HepG2 (cell line): ENCODE data around the gene DNAH8. TPM values are rescaled to one million over a fixed set of nuclear protein-coding genes. Genes with fewer than 3 reads are reported as not detected.

Source experiments
- ATAC-seq: fragments of 200-7000 bp; cut with Tn5 transposase; 3 replicates; pipeline ENCODE4 v1.9.1; 2020; ENCODE audit warnings: mild to moderate bottlenecking, moderate library complexity
- BruUV-seq: library from RNA; stranded (reverse); fragments of 400-500 nt; replicated peaks from 2 replicates; lab custom pipeline; 2021; lab: Mats Ljungman, UMichigan
- CTCF ChIA-PET: fragments of 300-600 bp; formaldehyde crosslinking; extraction: SDS; loops from one replicate; lab custom pipeline; 2021; ENCODE audit warnings: low total read pairs, inconsistent platforms, low intra/inter-chr PET ratio; lab: Yijun Ruan, JAX
- POLR2A ChIA-PET: fragments of 350-600 bp; sonication (Branson Sonifier 250); formaldehyde crosslinking; loops from one replicate; lab custom pipeline; 2020; ENCODE audit warnings: antibody characterized with exemption, inconsistent platforms; lab: Yijun Ruan, JAX
- DNase-seq: peaks from one replicate; pipeline ENCODE4 v3.0.0-alpha.2; 2015; ENCODE audit warnings: low spot score
- FAIRE-seq: peaks from 3 replicates; lab custom pipeline; 2011; peaks lifted over from hg19 to GRCh38; lab: Jason Lieb, UNC
- H2AFZ ChIP-seq: one replicate; pipeline ENCODE4 v1.6.1; 2011; ENCODE audit warnings: low read length, inconsistent platforms
- H3K27ac ChIP-seq: fragments of 300-600 bp; 3 replicates; pipeline ENCODE4 v1.8.0; 2011; ENCODE audit warnings: mixed run types, mild to moderate bottlenecking, mixed read lengths, low read length, inconsistent platforms; ENCODE audit not compliant: insufficient read depth; ENCODE audit errors: extremely low read length
- H3K27me3 ChIP-seq, 2 experiments: fragments of 200-600 bp in 1 of 2; 2 replicates in 1 of 2; 3 replicates in 1 of 2; pipeline versions ENCODE4 v1.6.0 to v1.8.0; 2011; ENCODE audit warnings: low read length in 2 of 2, mild to moderate bottlenecking in 2 of 2, moderate library complexity in 2 of 2, inconsistent platforms in 1 of 2; ENCODE audit not compliant: insufficient read depth in 2 of 2, control insufficient read depth in 1 of 2
- H3K36me3 ChIP-seq, 2 experiments: fragments of 200-600 bp in 1 of 2; replicated peaks in 1 of 2; 2 replicates in 1 of 2; 3 replicates in 1 of 2; pipeline versions ENCODE4 v1.5.1 to v1.8.0; 2011; ENCODE audit warnings: low read length in 2 of 2, inconsistent platforms in 1 of 2; ENCODE audit not compliant: insufficient read depth in 2 of 2, control insufficient read depth in 1 of 2
- H3K4me1 ChIP-seq: 2 replicates; pipeline ENCODE4 v1.5.1; 2012; ENCODE audit warnings: low read length, inconsistent platforms; ENCODE audit not compliant: insufficient read depth
- H3K4me2 ChIP-seq: 2 replicates; pipeline ENCODE4 v1.6.0; 2011; ENCODE audit warnings: low read depth, low read length, inconsistent platforms
- H3K4me3 ChIP-seq, 3 experiments: fragments of 200-600 bp in 1 of 3; sonication (generic), shearing (Covaris generic) in 1 of 3; replicated peaks in 1 of 3; 2 replicates each; pipeline ENCODE4 v1.5.1; 2011 to 2016; ENCODE audit warnings: low read length in 3 of 3, inconsistent platforms in 2 of 3, low read depth in 2 of 3, mild to moderate bottlenecking in 2 of 3, control low read depth in 1 of 3, mixed read lengths in 1 of 3; ENCODE audit not compliant: insufficient read depth in 1 of 3
- H3K79me2 ChIP-seq: one replicate; pipeline ENCODE4 v1.6.1; 2011; ENCODE audit warnings: low read length, inconsistent platforms; ENCODE audit not compliant: insufficient read depth
- H3K9ac ChIP-seq: 2 replicates; pipeline ENCODE4 v1.6.0; 2011; ENCODE audit warnings: mild to moderate bottlenecking, low read depth, low read length, inconsistent platforms; ENCODE audit not compliant: insufficient read depth
- H3K9me3 ChIP-seq: 2 replicates; pipeline ENCODE4 v1.5.1; 2012; ENCODE audit warnings: mild to moderate bottlenecking, low read length
- H4K20me1 ChIP-seq: 2 replicates; pipeline ENCODE4 v1.6.0; 2011; ENCODE audit warnings: inconsistent platforms, mild to moderate bottlenecking, low read length, moderate library complexity; ENCODE audit not compliant: insufficient read depth
- CC2D1A ChIP-seq: sonication (generic); formaldehyde crosslinking; IDR thresholded peaks from 2 replicates; pipeline ENCODE4 v1.8.1; 2023; ENCODE audit warnings: mild to moderate bottlenecking, missing genetic modification reagents
- HMGXB4 ChIP-seq, 2 experiments: sonication (generic) in 1 of 2; formaldehyde crosslinking in 1 of 2; IDR thresholded peaks; 2 replicates each; pipeline versions ENCODE4 v1.4.0 to v1.6.1; 2018 to 2020; ENCODE audit warnings: missing genetic modification reagents in 2 of 2, borderline replicate concordance in 1 of 2, low read depth in 1 of 2, mild to moderate bottlenecking in 1 of 2, missing biosample characterization in 1 of 2
- RCOR2 ChIP-seq: IDR thresholded peaks from 2 replicates; pipeline ENCODE4 v1.6.1; 2016; ENCODE audit warnings: missing biosample characterization, missing genetic modification reagents
- SP2 ChIP-seq: sonication (generic); formaldehyde crosslinking; IDR thresholded peaks from 2 replicates; pipeline ENCODE4 v1.5.1; 2020; ENCODE audit warnings: mild to moderate bottlenecking, missing genetic modification reagents
- SPEN ChIP-seq: sonication (generic); formaldehyde crosslinking; IDR thresholded peaks from 2 replicates; pipeline ENCODE4 v1.5.1; 2020; ENCODE audit warnings: low read depth, mild to moderate bottlenecking, missing genetic modification reagents
- TCF12 ChIP-seq, 2 experiments: fragments of 450-650 bp in 1 of 2; sonication (generic) in 1 of 2; formaldehyde crosslinking in 1 of 2; IDR thresholded peaks; 2 replicates each; pipeline versions ENCODE4 v1.6.1 to v1.8.0; 2017 to 2022; ENCODE audit warnings: antibody characterized with exemption in 1 of 2, mild to moderate bottlenecking in 1 of 2, missing genetic modification reagents in 1 of 2, moderate library complexity in 1 of 2
- ZC3H13 ChIP-seq: sonication (generic); formaldehyde crosslinking; IDR thresholded peaks from 2 replicates; pipeline ENCODE4 v1.8.1; 2023; ENCODE audit warnings: mild to moderate bottlenecking, missing genetic modification reagents, moderate library complexity
- ZMYM4 ChIP-seq: sonication (generic); formaldehyde crosslinking; IDR thresholded peaks from 2 replicates; pipeline ENCODE4 v1.8.1; 2023; ENCODE audit warnings: mild to moderate bottlenecking, missing genetic modification reagents
- ZNF251 ChIP-seq: sonication (generic); formaldehyde crosslinking; IDR thresholded peaks from 2 replicates; pipeline ENCODE4 v1.9.0; 2021; ENCODE audit warnings: mild to moderate bottlenecking, missing genetic modification reagents
- ZNF510 ChIP-seq: sonication (generic); formaldehyde crosslinking; IDR thresholded peaks from 2 replicates; pipeline ENCODE4 v1.4.0; 2020; ENCODE audit warnings: low read depth, mild to moderate bottlenecking, missing genetic modification reagents
- ZNF646 ChIP-seq: sonication (generic); formaldehyde crosslinking; IDR thresholded peaks from 2 replicates; pipeline ENCODE4 v1.9.0; 2021; ENCODE audit warnings: mild to moderate bottlenecking, missing genetic modification reagents
- WGBS: methylation state at CpG from one replicate; pipeline ENCODE4 v1.1.6; 2017; ENCODE audit warnings: low lambda C conversion rate; 5-methylcytosine and 5-hydroxymethylcytosine counted together
- in situ Hi-C: cut with HindIII; loops from 2 replicates; pipeline ENCODE4 v1.10.0; 2017; ENCODE audit warnings: low pct_unique_long_range_greater_than_20kb; ENCODE audit not compliant: extremely low pct_ligation_motif_present
- intact Hi-C: fragments of 100-400 bp; cut with micrococcal nuclease; formaldehyde crosslinking; loops from one replicate; pipeline ENCODE4 v1.10.0; 2022; ENCODE audit not compliant: unreplicated experiment
- polyA plus RNA-seq, 8 experiments: library from polyadenylated mRNA; depleted of rRNA in 3 of 8; stranded (reverse) in 7 of 8; unstranded in 1 of 8; fragments of >200 nt; fragmentation: Illumina TruSeq in 4 of 8; extraction: Trizol in 4 of 8; gene quantifications; 2 replicates each; pipeline versions ENCODE4 v1.2.1 to v1.2.3, GENCODE V29; 2011 to 2016; ENCODE audit warnings: low read depth in 4 of 8, missing spikeins in 1 of 8, mixed read lengths in 1 of 8; ENCODE audit not compliant: insufficient read depth in 1 of 8
- total RNA-seq, 5 experiments: library from RNA; depleted of rRNA; stranded (reverse); fragments of >200 nt; fragmentation: Illumina TruSeq; extraction: Trizol; gene quantifications; 2 replicates each; pipeline ENCODE4 v1.2.3, GENCODE V29; 2016; ENCODE audit warnings: low read depth in 1 of 5
- TF ChIP-seq, protein P1 (sequence below): sonication (generic); formaldehyde crosslinking; IDR thresholded peaks from 2 replicates; pipeline ENCODE4 v1.4.0; 2020; ENCODE audit warnings: missing genetic modification reagents

Gene DNAH8
- total and polyA plus RNA-seq, 2 of the 13 experiments (the other 11 are each of a cell fraction or from before 2014, with no cell fraction given), result not detected

- H3K27ac ChIP-seq, result no peak overlapping the region
- intact Hi-C loops, result loop anchor here (10.0 kb wide), 1 partner anchor 128 kb away; no protein-coding TSS in a partner anchor
- in situ Hi-C loops, result no loop called here
- TF ChIP-seq ZNF510 (no peak), ZMYM4 (CRISPR knock-in tag) (no peak), HMGXB4 (CRISPR knock-in tag; IDR thresholded peaks at IDR 0.05; ENCODE audit: borderline replicate concordance in 1 of 2, low read depth in 1 of 2) (no peak), ZNF251 (CRISPR knock-in tag) (no peak), ZNF646 (CRISPR knock-in tag) (no peak), SP2 (CRISPR knock-in tag) (no peak), ZC3H13 (CRISPR knock-in tag) (no peak), CC2D1A (no peak), TCF12 (IDR thresholded peaks at IDR 0.05) (no peak), TCF12 (CRISPR knock-in tag; IDR thresholded peaks at IDR 0.05) (no peak), RCOR2 (CRISPR knock-in tag) (no peak), SPEN (CRISPR knock-in tag) (no peak)
- TF ChIP-seq, protein P1, sequence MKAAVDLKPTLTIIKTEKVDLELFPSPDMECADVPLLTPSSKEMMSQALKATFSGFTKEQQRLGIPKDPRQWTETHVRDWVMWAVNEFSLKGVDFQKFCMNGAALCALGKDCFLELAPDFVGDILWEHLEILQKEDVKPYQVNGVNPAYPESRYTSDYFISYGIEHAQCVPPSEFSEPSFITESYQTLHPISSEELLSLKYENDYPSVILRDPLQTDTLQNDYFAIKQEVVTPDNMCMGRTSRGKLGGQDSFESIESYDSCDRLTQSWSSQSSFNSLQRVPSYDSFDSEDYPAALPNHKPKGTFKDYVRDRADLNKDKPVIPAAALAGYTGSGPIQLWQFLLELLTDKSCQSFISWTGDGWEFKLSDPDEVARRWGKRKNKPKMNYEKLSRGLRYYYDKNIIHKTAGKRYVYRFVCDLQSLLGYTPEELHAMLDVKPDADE (CRISPR knock-in tag), result no peak
Measured at GRCh38 chr6:38976801-38977500, 261.8 kb downstream of the DNAH8 start.

More at GRCh38 chr6:38976801-38977500, 261.8 kb downstream of the DNAH8 start:
- 26% methylated on average over 6 of the region's 6 CpGs for WGBS
- no peak overlapping the region for H3K9ac ChIP-seq
- no peaks in the 10 kb centered on the region for H3K4me1 ChIP-seq
- no peaks in the 10 kb centered on the region for H3K36me3 ChIP-seq
- H3K4me2 ChIP-seq, result no peak overlapping the region
- H3K79me2 ChIP-seq, result no peaks in the 10 kb centered on the region
- H3K9me3 ChIP-seq, result no peaks in the 10 kb centered on the region
- no peaks in the 10 kb centered on the region for H3K27me3 ChIP-seq
- no TSS peak for BruUV-seq
- ATAC-seq, result no peak
- POLR2A ChIA-PET, result no interaction called here
- DNase-seq, result no peak
- H2AFZ ChIP-seq, result no peak overlapping the region
- no peak overlapping the region for H3K4me3 ChIP-seq
- FAIRE-seq, result no peak
- CTCF ChIA-PET, result no interaction called here
- no peaks in the 10 kb centered on the region for H4K20me1 ChIP-seq
